Panc1 (cell line): ENCODE results near the gene FGFBP1.

Experiments
- CTCF ChIP-seq: fragments of 450-650 bp; IDR thresholded peaks from 2 replicates; pipeline ENCODE4 v1.5.1; 2017; ENCODE audit warnings: mild to moderate bottlenecking
- POLR2AphosphoS5 ChIP-seq: IDR thresholded peaks from 2 replicates; pipeline ENCODE4 v1.6.1; 2012; ENCODE audit warnings: mild to moderate bottlenecking, low read depth, low read length, moderate library complexity
- REST ChIP-seq, 2 experiments: IDR thresholded peaks; 2 replicates each; pipeline ENCODE4 v1.6.1; 2011 to 2012; ENCODE audit warnings: low read depth in 2 of 2, control low read depth in 1 of 2, low read length in 1 of 2, mild to moderate bottlenecking in 1 of 2, moderate library complexity in 1 of 2; ENCODE audit not compliant: insufficient read depth in 1 of 2
- SIN3A ChIP-seq: IDR thresholded peaks from 2 replicates; pipeline ENCODE4 v1.6.1; 2012; ENCODE audit warnings: low read depth, mild to moderate bottlenecking, low read length, moderate library complexity, borderline replicate concordance; ENCODE audit not compliant: insufficient read depth
- TCF7L2 ChIP-seq: IDR thresholded peaks from 2 replicates; pipeline ENCODE4 v1.6.1; 2011; ENCODE audit warnings: mild to moderate bottlenecking, low read depth, low read length, inconsistent platforms

GRCh38 chr4:15968551-15969300 lies 30.2 kb upstream of the FGFBP1 start:
- no peak for TF ChIP-seq CTCF
- TF ChIP-seq REST (IDR thresholded peaks at IDR 0.05; ENCODE audit: insufficient read depth in 1 of 2, low read depth in 2 of 2, low read length in 1 of 2): no peak
- no peak for TF ChIP-seq POLR2AphosphoS5
- TF ChIP-seq TCF7L2: no peak
- TF ChIP-seq SIN3A: no peak
